Stomach (tissue), 9 donors: ENCODE results near the gene SND1. TPM values are rescaled to one million over a fixed set of nuclear protein-coding genes. Genes with fewer than 3 reads are reported as not detected.

Experiments used
- DNase-seq, 2 donors: peaks; one replicate each; pipeline versions ENCODE4 v3.0.0 to v3.0.0-alpha.2; 2013 to 2019
- H3K27ac ChIP-seq, 5 donors: fragments of 200-600 bp in 4 of 5; sonication (generic) in 4 of 5; one replicate each; pipeline ENCODE4 v1.5.1; 2013 to 2019; ENCODE audit warnings: mild to moderate bottlenecking in 1 of 5, moderate library complexity in 1 of 5
- H3K27me3 ChIP-seq, 3 donors: fragments of 200-600 bp; sonication (generic); one replicate each; pipeline ENCODE4 v1.5.1; 2017 to 2019; ENCODE audit warnings: mixed run types in 1 of 3
- H3K36me3 ChIP-seq, 4 donors: fragments of 200-600 bp; sonication (generic); 1 replicate in 3 of 4; 2 replicates in 1 of 4; pipeline ENCODE4 v1.5.1; 2016 to 2019
- H3K4me1 ChIP-seq, 4 donors: fragments of 200-600 bp; sonication (generic); one replicate each; pipeline ENCODE4 v1.5.1; 2016 to 2019
- H3K4me3 ChIP-seq, 4 donors: fragments of 200-600 bp; sonication (generic) in 3 of 4; one replicate each; pipeline ENCODE4 v1.5.1; 2016 to 2019; ENCODE audit warnings: mild to moderate bottlenecking in 1 of 4
- H3K9me3 ChIP-seq, 4 donors: fragments of 200-600 bp; sonication (generic); one replicate each; pipeline ENCODE4 v1.5.1; 2016 to 2019
- EP300 ChIP-seq: sonication (generic); formaldehyde crosslinking; IDR thresholded peaks from one replicate; pipeline ENCODE4 v1.6.1; 2017; ENCODE audit warnings: antibody characterized with exemption
- POLR2A ChIP-seq, 4 donors: fragments of 450-650 bp; IDR thresholded peaks; one replicate each; pipeline ENCODE4 v1.6.1; 2016; ENCODE audit warnings: antibody characterized with exemption in 4 of 4, control low read depth in 2 of 4, mild to moderate bottlenecking in 1 of 4, moderate library complexity in 1 of 4
- POLR2AphosphoS5 ChIP-seq, 3 donors: sonication (generic); formaldehyde crosslinking; IDR thresholded peaks; one replicate each; pipeline ENCODE4 v1.6.1; 2016; ENCODE audit warnings: antibody characterized with exemption in 3 of 3
- WGBS, 5 donors: extraction: QIAGEN DNeasy Blood & Tissue Kit in 3 of 5; methylation state at CpG; one replicate each; pipeline versions ENCODE4 v1.1.5 to v1.1.7; 2013 to 2018; 5-methylcytosine and 5-hydroxymethylcytosine counted together
- intact Hi-C: fragments of 100-400 bp; cut with DNase I; formaldehyde crosslinking; loops from one replicate; pipeline ENCODE4 v1.15.1; 2023; ENCODE audit warnings: low total_unique reads
- polyA plus RNA-seq, 3 donors: library from polyadenylated mRNA; stranded (reverse); fragments of 200-250 nt; gene quantifications; one replicate each; pipeline ENCODE4 v1.2.3, GENCODE V29; 2013
- total RNA-seq, 5 donors: library from RNA; depleted of rRNA; stranded (reverse); fragments of >200 nt; gene quantifications; one replicate each; pipeline versions ENCODE4 v1.1.0 to v1.2.3, GENCODE V29; 2014 to 2016
- TF ChIP-seq, protein P1 (sequence below), 7 experiments: fragments of 450-650 bp in 4 of 7; fragments of 200-600 bp in 3 of 7; sonication (generic) in 3 of 7; IDR thresholded peaks; one replicate each; pipeline ENCODE4 v1.5.1; 2016 to 2019; ENCODE audit warnings: antibody characterized with exemption in 7 of 7, control low read depth in 2 of 7, mild to moderate bottlenecking in 1 of 7
- donor health status: healthy with polysubstance abuse.
- donor health status: Bipolar disorder and iron deficiency.
- donor health status: healthy.

SND1 gene
- total and polyA plus RNA-seq, 8 donors, result 63.3 to 799 (median 126) TPM

DNA sequence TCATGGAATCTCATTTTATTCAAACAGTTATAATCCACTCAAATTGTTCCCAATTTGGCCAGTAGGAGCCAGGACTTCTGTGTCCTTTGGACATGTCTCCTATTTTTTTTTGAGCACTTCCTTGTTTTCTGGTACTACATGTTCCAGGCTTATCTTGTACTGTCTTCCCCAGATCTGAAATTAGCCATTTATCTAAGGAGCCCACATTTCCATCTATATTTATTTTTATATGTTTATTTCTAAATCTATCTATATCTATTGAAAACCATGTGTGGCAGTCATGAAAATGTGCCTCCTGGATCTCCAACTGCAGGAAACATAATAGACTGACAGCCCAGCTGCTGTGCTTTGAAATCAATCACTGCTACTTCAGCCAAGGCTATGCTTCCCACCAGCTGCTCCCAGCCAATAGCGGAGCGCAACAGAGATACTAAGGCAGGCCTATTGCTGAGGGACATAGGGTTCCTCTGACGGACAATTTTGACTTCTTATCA lies 232.1 kb downstream of the SND1 start:
- DNase-seq, result no peak
- 95 to 100% (median 96%) methylated on average over 3 of the region's 3 CpGs for WGBS, 5 donors
- no peak overlapping the region for H3K27ac ChIP-seq
- no peak for TF ChIP-seq EP300
- TF ChIP-seq POLR2AphosphoS5 (IDR thresholded peaks at IDR 0.05), result no peak
- no peak for TF ChIP-seq POLR2A (IDR thresholded peaks at IDR 0.05)
- TF ChIP-seq, protein P1, sequence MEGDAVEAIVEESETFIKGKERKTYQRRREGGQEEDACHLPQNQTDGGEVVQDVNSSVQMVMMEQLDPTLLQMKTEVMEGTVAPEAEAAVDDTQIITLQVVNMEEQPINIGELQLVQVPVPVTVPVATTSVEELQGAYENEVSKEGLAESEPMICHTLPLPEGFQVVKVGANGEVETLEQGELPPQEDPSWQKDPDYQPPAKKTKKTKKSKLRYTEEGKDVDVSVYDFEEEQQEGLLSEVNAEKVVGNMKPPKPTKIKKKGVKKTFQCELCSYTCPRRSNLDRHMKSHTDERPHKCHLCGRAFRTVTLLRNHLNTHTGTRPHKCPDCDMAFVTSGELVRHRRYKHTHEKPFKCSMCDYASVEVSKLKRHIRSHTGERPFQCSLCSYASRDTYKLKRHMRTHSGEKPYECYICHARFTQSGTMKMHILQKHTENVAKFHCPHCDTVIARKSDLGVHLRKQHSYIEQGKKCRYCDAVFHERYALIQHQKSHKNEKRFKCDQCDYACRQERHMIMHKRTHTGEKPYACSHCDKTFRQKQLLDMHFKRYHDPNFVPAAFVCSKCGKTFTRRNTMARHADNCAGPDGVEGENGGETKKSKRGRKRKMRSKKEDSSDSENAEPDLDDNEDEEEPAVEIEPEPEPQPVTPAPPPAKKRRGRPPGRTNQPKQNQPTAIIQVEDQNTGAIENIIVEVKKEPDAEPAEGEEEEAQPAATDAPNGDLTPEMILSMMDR (IDR thresholded peaks at IDR 0.05), result no peak
- no peaks in the 10 kb centered on the region for H3K27me3 ChIP-seq
- intact Hi-C loops, result no loop called here
- H3K4me3 ChIP-seq, result no peak overlapping the region
- H3K4me1 ChIP-seq, result peaks cover 15 to 42% (median 29%) of the 10 kb centered on the region in 4 donors
- no peaks in the 10 kb centered on the region for H3K9me3 ChIP-seq
- H3K36me3 ChIP-seq, result peaks cover 9 to 16% (median 14%) of the 10 kb centered on the region in 4 donors

DNA sequence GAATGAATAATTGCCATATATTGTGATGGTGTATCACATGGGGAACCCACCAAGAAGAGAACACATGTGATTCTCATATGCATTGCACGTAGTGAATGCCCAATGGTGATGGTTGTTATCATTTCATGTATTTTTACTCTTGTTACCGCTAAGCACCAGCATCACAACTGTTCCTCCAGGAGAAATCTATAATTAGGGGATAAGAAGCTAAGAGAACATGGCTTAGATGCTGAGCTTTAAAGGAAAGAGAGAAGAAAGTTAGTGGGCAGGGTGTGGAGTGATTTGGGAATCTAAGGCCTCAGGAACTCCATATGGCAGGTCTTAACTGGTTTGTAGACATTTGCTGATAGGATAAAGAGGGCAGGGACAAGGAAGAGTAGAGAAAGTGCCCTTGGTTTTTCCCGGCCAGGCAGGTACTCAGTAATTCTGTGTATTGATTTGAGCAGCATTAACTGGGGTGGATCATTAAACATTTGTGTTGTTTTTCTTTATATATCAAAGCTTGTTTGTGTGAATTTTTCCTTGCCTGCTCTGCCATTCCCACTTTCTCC lies 233.3 kb downstream of the SND1 start:
- peak in 1 of 2 donors; percentile 31 for DNase-seq
- H3K27me3 ChIP-seq, result no peaks in the 10 kb centered on the region
- H3K27ac ChIP-seq, result peak overlapping the region in 3 of 5 donors; percentile 43 to 60 (median 50)
- no peak overlapping the region for H3K4me3 ChIP-seq
- H3K36me3 ChIP-seq, result peaks cover 9 to 22% (median 15%) of the 10 kb centered on the region in 4 donors
- peaks cover 15 to 44% (median 31%) of the 10 kb centered on the region in 4 donors for H3K4me1 ChIP-seq
- no peaks in the 10 kb centered on the region for H3K9me3 ChIP-seq
- intact Hi-C loops, result no loop called here
- no peak for TF ChIP-seq EP300
- TF ChIP-seq POLR2AphosphoS5 (IDR thresholded peaks at IDR 0.05), result peak in 1 of 3 donors; percentile 43
- TF ChIP-seq, protein P1 (IDR thresholded peaks at IDR 0.05), result no peak
- no peak for TF ChIP-seq POLR2A (IDR thresholded peaks at IDR 0.05)
- 69 to 86% (median 75%) methylated on average over 3 of the region's 3 CpGs for WGBS, 5 donors

DNA sequence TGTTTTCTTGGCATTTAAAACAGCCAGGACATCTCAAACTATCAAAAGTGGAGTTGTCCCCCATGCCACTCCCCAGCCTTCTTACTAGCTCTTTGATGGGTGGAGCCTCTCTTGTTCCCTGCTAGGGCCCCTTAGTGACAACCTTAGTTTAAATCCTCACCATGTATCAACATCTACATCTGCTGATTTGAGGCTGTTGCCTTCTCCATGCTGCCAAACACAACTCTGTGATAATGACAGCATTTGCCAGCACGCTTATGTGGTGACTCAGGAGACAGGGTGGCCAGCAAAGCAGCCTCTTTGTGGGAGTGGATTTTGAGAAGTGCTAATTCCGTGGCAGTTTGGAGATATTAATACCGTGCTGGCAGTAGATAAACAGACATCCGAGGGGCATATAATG lies 233.8 kb downstream of the SND1 start:
- peak overlapping the region in 3 of 5 donors; percentile 43 to 60 (median 50) for H3K27ac ChIP-seq
- peak in 1 of 2 donors; percentile 53 for DNase-seq
- WGBS, 5 donors, result 31 to 42% (median 38%) methylated on average over 4 of the region's 4 CpGs
- no peaks in the 10 kb centered on the region for H3K9me3 ChIP-seq
- H3K36me3 ChIP-seq, result peaks cover 9 to 22% (median 15%) of the 10 kb centered on the region in 4 donors
- peak in 1 of 3 donors; percentile 14 for TF ChIP-seq POLR2AphosphoS5 (IDR thresholded peaks at IDR 0.05)
- TF ChIP-seq POLR2A (IDR thresholded peaks at IDR 0.05), result no peak
- H3K27me3 ChIP-seq, result no peaks in the 10 kb centered on the region
- no peak overlapping the region for H3K4me3 ChIP-seq
- intact Hi-C loops, result no loop called here
- peaks cover 20 to 49% (median 33%) of the 10 kb centered on the region in 4 donors for H3K4me1 ChIP-seq

DNA sequence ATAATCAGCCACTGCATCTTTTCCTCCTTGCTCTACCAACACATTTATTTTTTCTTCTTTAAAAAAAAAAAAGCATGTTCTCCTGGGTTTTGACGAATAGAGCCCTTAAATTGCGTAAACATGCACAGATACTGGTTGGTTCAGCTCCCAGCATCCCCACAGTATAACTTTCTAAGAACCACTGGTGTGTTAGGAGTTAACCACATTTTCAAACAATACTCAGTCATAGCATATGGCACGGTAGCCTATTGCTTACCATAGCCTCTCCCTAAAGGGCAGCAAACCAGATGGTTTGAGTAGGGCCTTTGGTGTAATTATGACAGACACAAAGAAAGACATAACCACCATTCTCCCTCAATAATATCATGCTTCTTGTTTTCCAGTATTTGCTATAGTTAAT lies 234.3 kb downstream of the SND1 start:
- Histone ChIP-seq H3K9me3 (no peaks in the 10 kb centered on the region), H3K4me3 (no peak overlapping the region), H3K27ac (peak overlapping the region in 2 of 5 donors; percentile 50 to 60), H3K4me1 (peaks cover 22 to 53% (median 37%) of the 10 kb centered on the region in 4 donors), H3K27me3 (no peaks in the 10 kb centered on the region), H3K36me3 (peaks cover 9 to 22% (median 15%) of the 10 kb centered on the region in 4 donors)
- no peak for DNase-seq
- intact Hi-C loops, result no loop called here
- WGBS, 5 donors, result 55 to 64% (median 56%) methylated on average over 3 of the region's 3 CpGs
- no peak for TF ChIP-seq POLR2A (IDR thresholded peaks at IDR 0.05)
- no peak for TF ChIP-seq EP300
- TF ChIP-seq POLR2AphosphoS5 (IDR thresholded peaks at IDR 0.05), result no peak
- TF ChIP-seq, protein P1 (IDR thresholded peaks at IDR 0.05), result no peak

DNA sequence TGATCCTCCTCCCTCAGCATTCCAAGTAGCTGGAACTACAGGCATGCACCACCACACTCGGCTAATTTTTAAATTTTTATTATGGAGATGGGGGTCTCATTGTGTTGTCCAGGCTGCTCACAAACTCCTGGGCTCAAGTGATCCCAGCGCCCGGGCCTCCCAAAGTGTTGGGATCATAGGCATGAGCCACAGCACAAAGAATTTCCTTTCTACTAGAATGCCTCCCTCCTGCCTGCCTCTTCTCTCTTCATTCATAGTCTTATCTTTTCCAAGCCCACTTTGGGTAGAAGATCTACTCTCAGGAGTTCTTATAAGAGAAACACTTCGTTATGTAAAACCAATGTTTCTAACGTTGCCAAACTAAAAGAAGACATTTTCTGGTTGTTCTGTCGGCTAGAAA lies 235.1 kb downstream of the SND1 start:
- Histone ChIP-seq H3K9me3 (no peaks in the 10 kb centered on the region), H3K4me1 (peaks cover 22 to 62% (median 44%) of the 10 kb centered on the region in 4 donors), H3K36me3 (peaks cover 9 to 25% (median 16%) of the 10 kb centered on the region in 4 donors), H3K4me3 (no peak overlapping the region), H3K27me3 (no peaks in the 10 kb centered on the region), H3K27ac (no peak overlapping the region)
- intact Hi-C loops, result no loop called here
- TF ChIP-seq, protein P1 (IDR thresholded peaks at IDR 0.05), result no peak
- TF ChIP-seq POLR2AphosphoS5 (IDR thresholded peaks at IDR 0.05), result no peak
- TF ChIP-seq POLR2A (IDR thresholded peaks at IDR 0.05), result no peak
- TF ChIP-seq EP300, result no peak
- 89 to 93% (median 92%) methylated on average over 6 of the region's 6 CpGs for WGBS, 5 donors
- DNase-seq, result no peak
